Loucy (cell line): Measurements from ENCODE around the gene SLC35B4.

Experiments
- H2AFZ ChIP-seq: fragments of 200-600 bp; sonication (generic); 2 replicates; pipeline ENCODE4 v1.6.0; 2016; ENCODE audit warnings: antibody characterized with exemption, mild to moderate bottlenecking, low read length, moderate library complexity
- H3F3A ChIP-seq: fragments of 200-600 bp; 2 replicates; pipeline ENCODE4 v1.6.0; 2016; ENCODE audit warnings: antibody characterized with exemption, low read depth, mild to moderate bottlenecking
- H3K27me3 ChIP-seq: fragments of 200-600 bp; sonication (generic); 2 replicates; pipeline ENCODE4 v1.6.1; 2014; ENCODE audit warnings: low read length, mild to moderate bottlenecking; ENCODE audit not compliant: insufficient read depth, poor library complexity, severe bottlenecking
- H3K36me3 ChIP-seq: fragments of 200-600 bp; sonication (generic); 2 replicates; pipeline ENCODE4 v1.6.1; 2016; ENCODE audit warnings: low read length; ENCODE audit not compliant: insufficient read depth
- H3K4me1 ChIP-seq: fragments of 200-600 bp; sonication (generic); 2 replicates; pipeline ENCODE4 v1.5.1; 2014; ENCODE audit warnings: low read length, mild to moderate bottlenecking; ENCODE audit not compliant: insufficient read depth, poor library complexity, severe bottlenecking
- H3K4me2 ChIP-seq: fragments of 200-600 bp; sonication (generic); 2 replicates; pipeline ENCODE4 v1.6.0; 2014; ENCODE audit warnings: antibody characterized with exemption, low read length, low read depth, mild to moderate bottlenecking; ENCODE audit not compliant: poor library complexity, severe bottlenecking
- H3K4me3 ChIP-seq: fragments of 200-600 bp; sonication (generic); 2 replicates; pipeline ENCODE4 v1.5.1; 2014; ENCODE audit warnings: low read length, mild to moderate bottlenecking, mixed read lengths; ENCODE audit not compliant: poor library complexity, severe bottlenecking
- H3K79me2 ChIP-seq: fragments of 200-600 bp; sonication (generic); 2 replicates; pipeline ENCODE4 v1.6.1; 2014; ENCODE audit warnings: low read length; ENCODE audit not compliant: insufficient read depth
- H3K9ac ChIP-seq: fragments of 200-600 bp; sonication (generic); 2 replicates; pipeline ENCODE4 v1.6.0; 2014; ENCODE audit warnings: mild to moderate bottlenecking, low read depth, low read length, moderate library complexity; ENCODE audit not compliant: poor library complexity, severe bottlenecking
- H3K9me2 ChIP-seq: fragments of 200-600 bp; sonication (generic); replicated peaks from 2 replicates; pipeline ENCODE4 v1.6.1; 2016; ENCODE audit warnings: low read depth, low read length, mixed read lengths
- H3K9me3 ChIP-seq: fragments of 200-600 bp; sonication (generic); 2 replicates; pipeline ENCODE4 v1.6.1; 2014; ENCODE audit warnings: mild to moderate bottlenecking, antibody characterized with exemption, low read length, low read depth; ENCODE audit not compliant: insufficient read depth
- H4K20me1 ChIP-seq: fragments of 200-600 bp; sonication (generic); 2 replicates; pipeline ENCODE4 v1.6.0; 2014; ENCODE audit warnings: antibody characterized with exemption, low read length, mild to moderate bottlenecking; ENCODE audit not compliant: insufficient read depth, poor library complexity, severe bottlenecking
- EZH2phosphoT487 ChIP-seq: fragments of 200-600 bp; IDR thresholded peaks from 2 replicates; pipeline ENCODE4 v1.6.1; 2018; ENCODE audit warnings: antibody characterized with exemption, mild to moderate bottlenecking, moderate library complexity, borderline replicate concordance
- TF ChIP-seq, protein P1 (sequence below): fragments of 200-600 bp; sonication (generic); conservative IDR thresholded peaks from 2 replicates; pipeline ENCODE4 v1.5.1; 2014; ENCODE audit warnings: mild to moderate bottlenecking, antibody characterized with exemption, low read length

Gene SLC35B4

GRCh38 chr7:134364619-134365037 lies 47.9 kb upstream of the SLC35B4 start:
- no peaks in the 10 kb centered on the region for H3K79me2 ChIP-seq
- no peaks in the 10 kb centered on the region for H3K9me2 ChIP-seq

DNA sequence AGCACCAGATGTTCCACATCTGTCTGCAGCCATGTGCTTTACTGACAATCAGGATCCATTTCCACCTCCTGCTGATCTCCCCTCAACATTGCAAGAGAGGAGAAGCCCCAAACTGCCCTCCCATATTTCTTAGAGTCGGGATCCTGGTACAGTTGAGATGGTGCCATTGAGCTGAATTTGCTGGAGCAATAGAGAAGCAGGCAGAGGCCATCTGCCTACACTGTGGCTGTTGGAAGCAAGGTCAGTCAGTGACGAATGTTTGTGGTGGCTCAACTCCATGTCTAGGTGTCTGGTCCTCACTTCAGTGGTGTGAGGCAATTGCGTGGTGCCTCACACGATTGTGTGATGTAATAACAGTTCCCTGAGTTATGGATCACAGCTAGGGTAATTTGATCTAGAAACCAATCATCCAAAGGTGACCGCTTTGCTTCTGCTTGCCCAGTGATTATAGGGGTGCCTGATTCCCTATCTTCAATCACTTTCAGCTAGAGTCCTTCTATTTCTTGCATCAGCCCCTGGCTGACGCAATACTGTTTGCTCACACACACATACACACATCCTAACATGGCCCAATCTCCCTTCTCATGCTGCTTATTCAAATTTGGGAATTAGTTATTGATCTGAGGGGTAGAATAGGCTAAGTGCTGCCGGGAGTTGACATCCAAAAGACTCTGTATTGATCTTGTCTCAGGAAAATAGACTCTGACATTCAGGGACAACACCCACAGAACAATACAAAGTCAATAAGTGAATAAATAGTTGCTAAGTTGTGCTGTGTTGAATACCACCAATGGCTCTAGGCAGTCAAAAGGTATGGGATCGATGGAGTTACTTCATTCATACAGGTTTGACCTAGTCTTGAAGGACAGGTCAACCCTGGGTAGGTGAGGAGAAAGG lies 46.1 kb upstream of the SLC35B4 start:
- Histone ChIP-seq H3K4me3 (no peak overlapping the region), H3K36me3 (no peaks in the 10 kb centered on the region), H3K9me3 (no peaks in the 10 kb centered on the region), H3K4me1 (no peaks in the 10 kb centered on the region), H3K4me2 (no peak overlapping the region), H3K27me3 (no peaks in the 10 kb centered on the region), H2AFZ (no peak overlapping the region), H4K20me1 (no peaks in the 10 kb centered on the region), H3K9me2 (no peaks in the 10 kb centered on the region), H3F3A (no peaks in the 10 kb centered on the region), H3K79me2 (no peaks in the 10 kb centered on the region), H3K9ac (no peak overlapping the region)
- TF ChIP-seq EZH2phosphoT487, result no peak
- TF ChIP-seq, protein P1, sequence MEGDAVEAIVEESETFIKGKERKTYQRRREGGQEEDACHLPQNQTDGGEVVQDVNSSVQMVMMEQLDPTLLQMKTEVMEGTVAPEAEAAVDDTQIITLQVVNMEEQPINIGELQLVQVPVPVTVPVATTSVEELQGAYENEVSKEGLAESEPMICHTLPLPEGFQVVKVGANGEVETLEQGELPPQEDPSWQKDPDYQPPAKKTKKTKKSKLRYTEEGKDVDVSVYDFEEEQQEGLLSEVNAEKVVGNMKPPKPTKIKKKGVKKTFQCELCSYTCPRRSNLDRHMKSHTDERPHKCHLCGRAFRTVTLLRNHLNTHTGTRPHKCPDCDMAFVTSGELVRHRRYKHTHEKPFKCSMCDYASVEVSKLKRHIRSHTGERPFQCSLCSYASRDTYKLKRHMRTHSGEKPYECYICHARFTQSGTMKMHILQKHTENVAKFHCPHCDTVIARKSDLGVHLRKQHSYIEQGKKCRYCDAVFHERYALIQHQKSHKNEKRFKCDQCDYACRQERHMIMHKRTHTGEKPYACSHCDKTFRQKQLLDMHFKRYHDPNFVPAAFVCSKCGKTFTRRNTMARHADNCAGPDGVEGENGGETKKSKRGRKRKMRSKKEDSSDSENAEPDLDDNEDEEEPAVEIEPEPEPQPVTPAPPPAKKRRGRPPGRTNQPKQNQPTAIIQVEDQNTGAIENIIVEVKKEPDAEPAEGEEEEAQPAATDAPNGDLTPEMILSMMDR, result no peak

More at GRCh38 chr7:134364619-134365037, 47.9 kb upstream of the SLC35B4 start:
- H3K27me3 ChIP-seq, result no peaks in the 10 kb centered on the region
- no peak overlapping the region for H3K4me3 ChIP-seq
- no peak overlapping the region for H3K4me2 ChIP-seq
- H3K36me3 ChIP-seq, result no peaks in the 10 kb centered on the region
- H3F3A ChIP-seq, result no peaks in the 10 kb centered on the region
- H2AFZ ChIP-seq, result no peak overlapping the region
- no peak overlapping the region for H3K9ac ChIP-seq
- H4K20me1 ChIP-seq, result no peaks in the 10 kb centered on the region
- H3K9me3 ChIP-seq, result no peaks in the 10 kb centered on the region
- no peak for TF ChIP-seq EZH2phosphoT487
- TF ChIP-seq, protein P1, result no peak
- H3K4me1 ChIP-seq, result no peaks in the 10 kb centered on the region

GRCh38 chr7:134359787-134360432 lies 43.2 kb upstream of the SLC35B4 start:
- H3K9me3 ChIP-seq, result no peaks in the 10 kb centered on the region
- H3K9me2 ChIP-seq, result no peaks in the 10 kb centered on the region
- no peak overlapping the region for H3K4me2 ChIP-seq
- H3K36me3 ChIP-seq, result no peaks in the 10 kb centered on the region
- H4K20me1 ChIP-seq, result no peaks in the 10 kb centered on the region
- no peak overlapping the region for H3K9ac ChIP-seq
- no peaks in the 10 kb centered on the region for H3F3A ChIP-seq
- no peaks in the 10 kb centered on the region for H3K79me2 ChIP-seq
- TF ChIP-seq, protein P1, result no peak
- TF ChIP-seq EZH2phosphoT487, result no peak
- H2AFZ ChIP-seq, result no peak overlapping the region
- H3K4me3 ChIP-seq, result no peak overlapping the region
- H3K4me1 ChIP-seq, result no peaks in the 10 kb centered on the region
- no peaks in the 10 kb centered on the region for H3K27me3 ChIP-seq
